Vagina (tissue), 2 donors: ENCODE measurements around the gene SON.

Source experiments
- CTCF ChIP-seq, 3 experiments: fragments of 450-650 bp in 2 of 3; fragments of 200-600 bp in 1 of 3; sonication (generic) in 1 of 3; IDR thresholded peaks; one replicate each; pipeline ENCODE4 v1.5.1; 2017 to 2019; ENCODE audit warnings: antibody characterized with exemption in 3 of 3, mild to moderate bottlenecking in 2 of 3, moderate library complexity in 2 of 3
- POLR2A ChIP-seq, 2 donors: fragments of 450-650 bp; IDR thresholded peaks; one replicate each; pipeline ENCODE4 v1.6.1; 2017; ENCODE audit warnings: antibody characterized with exemption in 2 of 2, mild to moderate bottlenecking in 2 of 2, moderate library complexity in 2 of 2
- POLR2AphosphoS5 ChIP-seq, 2 donors: sonication (generic); formaldehyde crosslinking; IDR thresholded peaks; one replicate each; pipeline ENCODE4 v1.9.0; 2017; ENCODE audit warnings: antibody characterized with exemption in 2 of 2, mild to moderate bottlenecking in 2 of 2, low read depth in 1 of 2; ENCODE audit not compliant: insufficient read depth in 1 of 2

- TF ChIP-seq CTCF (IDR thresholded peaks at IDR 0.05) (no peak), POLR2A (IDR thresholded peaks at IDR 0.05) (no peak), POLR2AphosphoS5 (IDR thresholded peaks at IDR 0.05; ENCODE audit: insufficient read depth in 1 of 2, low read depth in 1 of 2) (no peak)
Measured at GRCh38 chr21:33554236-33554981, 11.6 kb downstream of the SON start.
